Mesendoderm (in vitro differentiated cells): Measurements from ENCODE around the gene PTPRE.

ENCODE experiments used
- DNase-seq: peaks from one replicate; pipeline ENCODE4 v3.0.0; 2013
- H2AK5ac ChIP-seq: 2 replicates; pipeline ENCODE4 v1.6.1; 2013; ENCODE audit warnings: low read length, inconsistent platforms
- H2BK120ac ChIP-seq: 2 replicates; pipeline ENCODE4 v1.6.1; 2013; ENCODE audit warnings: low read depth, mild to moderate bottlenecking, low read length, moderate library complexity, mixed read lengths
- H2BK15ac ChIP-seq: replicated peaks from 2 replicates; pipeline ENCODE4 v1.6.1; 2013; ENCODE audit warnings: low read depth, mild to moderate bottlenecking, moderate library complexity
- H2BK5ac ChIP-seq: 2 replicates; pipeline ENCODE4 v1.6.1; 2013; ENCODE audit warnings: low read length, inconsistent platforms
- H3K18ac ChIP-seq: 2 replicates; pipeline ENCODE4 v1.6.1; 2013; ENCODE audit warnings: mild to moderate bottlenecking, low read length, mixed read lengths
- H3K23ac ChIP-seq: one replicate; pipeline ENCODE4 v1.6.1; 2013; ENCODE audit warnings: low read length
- H3K27ac ChIP-seq: 2 replicates; pipeline ENCODE4 v1.5.1; 2013; ENCODE audit warnings: low read depth, mild to moderate bottlenecking, inconsistent platforms, low read length, moderate library complexity
- H3K27me3 ChIP-seq: 2 replicates; pipeline ENCODE4 v1.6.1; 2013; ENCODE audit warnings: low read length, control low read depth, mild to moderate bottlenecking, inconsistent platforms; ENCODE audit not compliant: insufficient read depth, poor library complexity
- H3K36me3 ChIP-seq: 2 replicates; pipeline ENCODE4 v1.6.1; 2013; ENCODE audit warnings: low read length, inconsistent platforms; ENCODE audit not compliant: control insufficient read depth, insufficient read depth
- H3K4ac ChIP-seq: one replicate; pipeline ENCODE4 v1.6.1; 2013; ENCODE audit warnings: low read depth, mild to moderate bottlenecking, low read length, moderate library complexity
- H3K4me1 ChIP-seq: 2 replicates; pipeline ENCODE4 v1.6.1; 2013; ENCODE audit warnings: low read depth, low read length, inconsistent platforms; ENCODE audit not compliant: control insufficient read depth
- H3K4me2 ChIP-seq: 2 replicates; pipeline ENCODE4 v1.6.1; 2013; ENCODE audit warnings: low read length
- H3K4me3 ChIP-seq: 2 replicates; pipeline ENCODE4 v1.5.1; 2013; ENCODE audit warnings: mild to moderate bottlenecking, low read length
- H3K56ac ChIP-seq: one replicate; pipeline ENCODE4 v1.6.1; 2013; ENCODE audit warnings: low read length
- H3K79me1 ChIP-seq: 2 replicates; pipeline ENCODE4 v1.6.1; 2013; ENCODE audit warnings: low read length, inconsistent platforms
- H3K79me2 ChIP-seq: 2 replicates; pipeline ENCODE4 v1.6.1; 2013; ENCODE audit warnings: mild to moderate bottlenecking, low read length; ENCODE audit not compliant: control insufficient read depth, insufficient read depth
- H3K9ac ChIP-seq: 2 replicates; pipeline ENCODE4 v1.6.1; 2013; ENCODE audit warnings: low read length, inconsistent platforms
- H4K5ac ChIP-seq: one replicate; pipeline ENCODE4 v1.6.1; 2013; ENCODE audit warnings: low read length
- H4K8ac ChIP-seq: one replicate; pipeline ENCODE4 v1.6.1; 2013; ENCODE audit warnings: low read depth, mild to moderate bottlenecking, control low read depth, low read length, moderate library complexity
- WGBS: extraction: QIAGEN DNeasy Blood & Tissue Kit; methylation state at CpG from one replicate; pipeline ENCODE4 v1.1.7; 2013; ENCODE audit warnings: low lambda C conversion rate, missing lambda C conversion rate; ENCODE audit not compliant: insufficient coverage; ENCODE audit errors: extremely low coverage; 5-methylcytosine and 5-hydroxymethylcytosine counted together

PTPRE gene

GRCh38 chr10:128080641-128081040 is 173.7 kb downstream of the PTPRE start:
- Histone ChIP-seq H4K8ac (no peak overlapping the region), H3K23ac (no peak overlapping the region), H3K36me3 (no peaks in the 10 kb centered on the region), H3K4me2 (no peak overlapping the region), H3K4me3 (no peak overlapping the region), H2BK15ac (no peak overlapping the region), H3K79me2 (no peaks in the 10 kb centered on the region), H3K27me3 (no peaks in the 10 kb centered on the region), H3K79me1 (no peaks in the 10 kb centered on the region), H4K5ac (no peak overlapping the region), H3K9ac (no peak overlapping the region), H3K56ac (no peak overlapping the region), H3K4ac (no peak overlapping the region), H3K18ac (no peak overlapping the region), H2BK5ac (no peak overlapping the region), H3K27ac (no peak overlapping the region), H2BK120ac (no peak overlapping the region), H2AK5ac (no peak overlapping the region), H3K4me1 (no peaks in the 10 kb centered on the region)
- no peak for DNase-seq
- no CpG with 5 or more reads among the region's 8 CpGs for WGBS

- WGBS = no CpG with 5 or more reads among the region's 4 CpGs
- DNase-seq = no peak
- Histone ChIP-seq H4K5ac (no peak overlapping the region), H3K4me3 (no peak overlapping the region), H3K36me3 (no peaks in the 10 kb centered on the region), H3K23ac (no peak overlapping the region), H3K9ac (no peak overlapping the region), H3K56ac (no peak overlapping the region), H3K18ac (no peak overlapping the region), H3K79me2 (no peaks in the 10 kb centered on the region), H3K27ac (no peak overlapping the region), H3K4me2 (no peak overlapping the region), H3K4ac (no peak overlapping the region), H2BK120ac (no peak overlapping the region), H3K27me3 (no peaks in the 10 kb centered on the region), H2AK5ac (no peak overlapping the region), H2BK15ac (no peak overlapping the region), H2BK5ac (no peak overlapping the region), H3K4me1 (no peaks in the 10 kb centered on the region), H4K8ac (no peak overlapping the region), H3K79me1 (no peaks in the 10 kb centered on the region)
These were observed 174.3 kb downstream of the PTPRE start for GRCh38 chr10:128081222-128081621.

GRCh38 chr10:128081720-128082119 is 174.8 kb downstream of the PTPRE start:
- no peak overlapping the region for H3K4me3 ChIP-seq
- no CpG with 5 or more reads among the region's 3 CpGs for WGBS
- H4K8ac ChIP-seq = no peak overlapping the region
- no peak overlapping the region for H3K18ac ChIP-seq
- no peak overlapping the region for H3K4me2 ChIP-seq
- no peaks in the 10 kb centered on the region for H3K36me3 ChIP-seq
- DNase-seq = no peak
- no peak overlapping the region for H2BK5ac ChIP-seq
- H2BK120ac ChIP-seq = no peak overlapping the region
- H3K79me2 ChIP-seq = no peaks in the 10 kb centered on the region
- no peaks in the 10 kb centered on the region for H3K27me3 ChIP-seq
- no peak overlapping the region for H3K4ac ChIP-seq
- no peak overlapping the region for H3K56ac ChIP-seq
- H3K27ac ChIP-seq = no peak overlapping the region
- no peak overlapping the region for H3K23ac ChIP-seq
- no peaks in the 10 kb centered on the region for H3K79me1 ChIP-seq
- no peak overlapping the region for H2AK5ac ChIP-seq
- H4K5ac ChIP-seq = no peak overlapping the region
- H3K4me1 ChIP-seq = no peaks in the 10 kb centered on the region
- H2BK15ac ChIP-seq = no peak overlapping the region
- H3K9ac ChIP-seq = no peak overlapping the region

GRCh38 chr10:128083191-128083895 is 176.4 kb downstream of the PTPRE start:
- Histone ChIP-seq H3K79me1 (no peaks in the 10 kb centered on the region), H2BK15ac (no peak overlapping the region), H3K56ac (no peak overlapping the region), H3K4me3 (no peak overlapping the region), H3K18ac (no peak overlapping the region), H3K27me3 (no peaks in the 10 kb centered on the region), H2AK5ac (no peak overlapping the region), H3K79me2 (no peaks in the 10 kb centered on the region), H3K4me1 (no peaks in the 10 kb centered on the region), H4K8ac (no peak overlapping the region), H2BK120ac (no peak overlapping the region), H3K36me3 (no peaks in the 10 kb centered on the region), H3K9ac (no peak overlapping the region), H4K5ac (no peak overlapping the region), H2BK5ac (no peak overlapping the region), H3K4me2 (no peak overlapping the region), H3K4ac (no peak overlapping the region), H3K23ac (no peak overlapping the region), H3K27ac (no peak overlapping the region)
- DNase-seq = no peak
- WGBS = no CpG with 5 or more reads among the region's 15 CpGs

GRCh38 chr10:128084364-128084763 is 177.5 kb downstream of the PTPRE start:
- no CpG with 5 or more reads among the region's 10 CpGs for WGBS
- H3K4me2 ChIP-seq = no peak overlapping the region
- no peak overlapping the region for H2BK120ac ChIP-seq
- no peak overlapping the region for H2BK15ac ChIP-seq
- DNase-seq = no peak
- H3K4me3 ChIP-seq = no peak overlapping the region
- no peak overlapping the region for H3K18ac ChIP-seq
- no peaks in the 10 kb centered on the region for H3K79me2 ChIP-seq
- no peaks in the 10 kb centered on the region for H3K79me1 ChIP-seq
- no peak overlapping the region for H3K23ac ChIP-seq
- H3K4me1 ChIP-seq = no peaks in the 10 kb centered on the region
- H4K5ac ChIP-seq = no peak overlapping the region
- H4K8ac ChIP-seq = no peak overlapping the region
- no peak overlapping the region for H3K9ac ChIP-seq
- no peak overlapping the region for H3K56ac ChIP-seq
- no peaks in the 10 kb centered on the region for H3K27me3 ChIP-seq
- H3K36me3 ChIP-seq = no peaks in the 10 kb centered on the region
- H3K27ac ChIP-seq = no peak overlapping the region
- H2AK5ac ChIP-seq = no peak overlapping the region
- no peak overlapping the region for H2BK5ac ChIP-seq
- H3K4ac ChIP-seq = no peak overlapping the region

GRCh38 chr10:128084991-128085390 is 178.1 kb downstream of the PTPRE start:
- Histone ChIP-seq H3K23ac (no peak overlapping the region), H3K18ac (no peak overlapping the region), H3K79me2 (no peaks in the 10 kb centered on the region), H3K4me3 (no peak overlapping the region), H4K5ac (no peak overlapping the region), H2BK5ac (no peak overlapping the region), H3K4ac (no peak overlapping the region), H3K79me1 (no peaks in the 10 kb centered on the region), H4K8ac (no peak overlapping the region), H3K36me3 (no peaks in the 10 kb centered on the region), H2AK5ac (no peak overlapping the region), H3K4me2 (no peak overlapping the region), H3K27ac (no peak overlapping the region), H3K9ac (no peak overlapping the region), H2BK120ac (no peak overlapping the region), H3K4me1 (no peaks in the 10 kb centered on the region), H3K27me3 (no peaks in the 10 kb centered on the region), H3K56ac (no peak overlapping the region), H2BK15ac (no peak overlapping the region)
- no peak for DNase-seq
- WGBS = no CpG with 5 or more reads among the region's 8 CpGs
